Measurements from ENCODE around the gene MDM4. TPM values are rescaled to one million over a fixed set of nuclear protein-coding genes. Genes with fewer than 3 reads are reported as not detected.

Gene MDM4
- total RNA-seq, 1 experiment from 2014 or later: 42.1 TPM

DNA sequence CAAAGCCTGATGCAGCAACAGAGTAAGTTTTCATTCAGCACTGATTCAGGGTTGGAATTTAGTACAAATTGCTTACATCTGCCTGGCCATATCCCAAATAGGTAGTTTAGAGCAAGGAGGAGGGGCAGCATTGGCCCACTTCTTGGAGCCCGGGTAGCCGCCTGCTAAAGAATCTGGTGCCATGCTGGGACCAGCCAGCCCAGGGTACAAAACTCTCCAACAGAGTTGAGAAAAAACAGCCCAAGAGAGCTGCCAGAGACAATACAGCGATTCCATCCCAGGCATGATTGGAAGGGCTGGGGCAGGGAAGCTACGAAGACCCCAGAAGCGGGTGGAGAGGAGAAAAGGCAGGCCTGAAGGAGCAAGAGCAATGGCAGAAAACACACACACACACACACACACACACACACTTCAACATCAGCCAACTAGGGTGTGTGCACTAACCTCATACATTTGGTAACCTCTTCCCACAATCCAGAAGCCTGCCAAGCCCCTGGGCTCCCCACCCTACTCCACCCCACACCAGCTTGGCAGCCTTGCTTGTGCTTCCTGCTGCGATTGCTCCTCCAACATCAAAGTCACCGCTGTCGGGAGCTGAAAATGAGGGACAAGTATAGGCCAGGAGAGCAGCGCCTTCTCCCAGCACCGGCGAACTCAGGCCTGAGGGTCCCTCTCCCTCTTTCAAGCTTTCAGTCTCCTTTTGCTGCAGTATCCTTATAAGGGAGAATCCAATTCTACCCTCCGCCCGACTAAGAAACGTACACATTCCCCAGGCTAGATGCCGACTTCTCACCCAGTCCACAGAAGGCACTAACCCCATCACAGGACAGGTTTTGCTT is 22.8 kb upstream of the MDM4 start:
- H3K9me3 ChIP-seq (ENCODE audit: control insufficient read depth, insufficient read depth, low read depth, low read length): no peaks in the 10 kb centered on the region
- in situ Hi-C loops (cut with HindIII; ENCODE audit: low pct_unique_long_range_greater_than_20kb, low sequenced_read_pairs): no loop called here
- peak; percentile 4; the same call in 1 of the 2 replicates for ATAC-seq
- ChIA-PET CTCF (interaction anchor here (0.6 to 1.9 kb wide), 6 partner anchors 10 to 95 kb away, joined by 3 to 15 read pairs (median 4); no protein-coding TSS in a partner anchor), POLR2A (interaction anchor here (0.6 kb wide), 2 partner anchors 71 to 169 kb away, joined by 3 read pairs; no protein-coding TSS in a partner anchor)
- no peak for DNase-seq (ENCODE audit: low read depth, low spot score)
- peak overlapping the region; percentile 80 to 91 for H3K4me3 ChIP-seq (ENCODE audit: low read depth in 2 of 2, low read length in 2 of 2)
- TF ChIP-seq, protein P1, sequence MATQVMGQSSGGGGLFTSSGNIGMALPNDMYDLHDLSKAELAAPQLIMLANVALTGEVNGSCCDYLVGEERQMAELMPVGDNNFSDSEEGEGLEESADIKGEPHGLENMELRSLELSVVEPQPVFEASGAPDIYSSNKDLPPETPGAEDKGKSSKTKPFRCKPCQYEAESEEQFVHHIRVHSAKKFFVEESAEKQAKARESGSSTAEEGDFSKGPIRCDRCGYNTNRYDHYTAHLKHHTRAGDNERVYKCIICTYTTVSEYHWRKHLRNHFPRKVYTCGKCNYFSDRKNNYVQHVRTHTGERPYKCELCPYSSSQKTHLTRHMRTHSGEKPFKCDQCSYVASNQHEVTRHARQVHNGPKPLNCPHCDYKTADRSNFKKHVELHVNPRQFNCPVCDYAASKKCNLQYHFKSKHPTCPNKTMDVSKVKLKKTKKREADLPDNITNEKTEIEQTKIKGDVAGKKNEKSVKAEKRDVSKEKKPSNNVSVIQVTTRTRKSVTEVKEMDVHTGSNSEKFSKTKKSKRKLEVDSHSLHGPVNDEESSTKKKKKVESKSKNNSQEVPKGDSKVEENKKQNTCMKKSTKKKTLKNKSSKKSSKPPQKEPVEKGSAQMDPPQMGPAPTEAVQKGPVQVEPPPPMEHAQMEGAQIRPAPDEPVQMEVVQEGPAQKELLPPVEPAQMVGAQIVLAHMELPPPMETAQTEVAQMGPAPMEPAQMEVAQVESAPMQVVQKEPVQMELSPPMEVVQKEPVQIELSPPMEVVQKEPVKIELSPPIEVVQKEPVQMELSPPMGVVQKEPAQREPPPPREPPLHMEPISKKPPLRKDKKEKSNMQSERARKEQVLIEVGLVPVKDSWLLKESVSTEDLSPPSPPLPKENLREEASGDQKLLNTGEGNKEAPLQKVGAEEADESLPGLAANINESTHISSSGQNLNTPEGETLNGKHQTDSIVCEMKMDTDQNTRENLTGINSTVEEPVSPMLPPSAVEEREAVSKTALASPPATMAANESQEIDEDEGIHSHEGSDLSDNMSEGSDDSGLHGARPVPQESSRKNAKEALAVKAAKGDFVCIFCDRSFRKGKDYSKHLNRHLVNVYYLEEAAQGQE (IDR thresholded peaks at IDR 0.05; ENCODE audit: insufficient read depth in 1 of 2, low read depth in 2 of 2, low read length in 1 of 2): no peak
- TF ChIP-seq SIN3A (IDR thresholded peaks at IDR 0.05; ENCODE audit: borderline replicate concordance, insufficient read depth, low read depth, low read length): no peak
- peak; percentile 98 for TF ChIP-seq TCF7L2 (IDR thresholded peaks at IDR 0.05; ENCODE audit: low read depth, low read length)
- TF ChIP-seq POLR2AphosphoS5 (IDR thresholded peaks at IDR 0.05; ENCODE audit: low read depth, low read length): no peak
- TF ChIP-seq CTCF (IDR thresholded peaks at IDR 0.05): no peak
- H3K27me3 ChIP-seq (ENCODE audit: control insufficient read depth, insufficient read depth, low read length): no peaks in the 10 kb centered on the region
- H3K4me1 ChIP-seq (ENCODE audit: control insufficient read depth, insufficient read depth, low read length): peaks cover 19% of the 10 kb centered on the region
- BruUV-seq (replicated peaks): no TSS peak
- H3K27ac ChIP-seq (ENCODE audit: low read length): peak overlapping the region; percentile 83
- intact Hi-C loops (cut with micrococcal nuclease; ENCODE audit: unreplicated experiment): no loop called here
- no peaks in the 10 kb centered on the region; the same call in 1 of the 2 replicates for H3K36me3 ChIP-seq (ENCODE audit: control insufficient read depth, insufficient read depth, low read length)

- intact Hi-C loops (cut with micrococcal nuclease; ENCODE audit: unreplicated experiment) (no loop called here), in situ Hi-C loops (cut with HindIII; ENCODE audit: low pct_unique_long_range_greater_than_20kb, low sequenced_read_pairs) (no loop called here)
- TF ChIP-seq SIN3A (IDR thresholded peaks at IDR 0.05; ENCODE audit: borderline replicate concordance, insufficient read depth, low read depth, low read length) (0 out of 2 replicates have a peak, but pooled peaks have one; percentile 60), TCF7L2 (IDR thresholded peaks at IDR 0.05; ENCODE audit: low read depth, low read length) (no peak)
- ChIA-PET CTCF (interaction anchor here (0.6 to 1.9 kb wide), 4 partner anchors 9 to 95 kb away, joined by 3 to 15 read pairs (median 4); no protein-coding TSS in a partner anchor), POLR2A (interaction anchor here (0.5 to 0.6 kb wide), 3 partner anchors 12 to 170 kb away, joined by 3 read pairs; no protein-coding TSS in a partner anchor)
- no TSS peak for BruUV-seq (replicated peaks)
- H3K27ac ChIP-seq (ENCODE audit: low read length): peak overlapping the region; percentile 83
- peak overlapping the region; percentile 80 to 91 for H3K4me3 ChIP-seq (ENCODE audit: low read depth in 2 of 2, low read length in 2 of 2)
- no peaks in the 10 kb centered on the region; the same call in 1 of the 2 replicates for H3K36me3 ChIP-seq (ENCODE audit: control insufficient read depth, insufficient read depth, low read length)
- H3K4me1 ChIP-seq (ENCODE audit: control insufficient read depth, insufficient read depth, low read length): peaks cover 19% of the 10 kb centered on the region
- DNase-seq (ENCODE audit: low read depth, low spot score) (no peak), ATAC-seq (peak; percentile 65)
- H3K9me3 ChIP-seq (ENCODE audit: control insufficient read depth, insufficient read depth, low read depth, low read length): no peaks in the 10 kb centered on the region
- no peaks in the 10 kb centered on the region for H3K27me3 ChIP-seq (ENCODE audit: control insufficient read depth, insufficient read depth, low read length)
These were observed 22.3 kb upstream of the MDM4 start for GRCh38 chr1:204493984-204494280.
